GM23338 (cell line): Measurements from ENCODE around the gene DEFB127.

Experiments used
- EZH2 ChIP-seq: fragments of 200-600 bp; sonication (generic); IDR thresholded peaks from one replicate; pipeline ENCODE4 v1.8.0; 2017; ENCODE audit warnings: antibody characterized with exemption, mild to moderate bottlenecking, low read depth; ENCODE audit not compliant: unreplicated experiment
- TF ChIP-seq, protein P1 (sequence below), 2 experiments: fragments of 200-600 bp in 1 of 2; sonication (generic) in 1 of 2; conservative IDR thresholded peaks; 2 replicates each; pipeline versions ENCODE4 v1.5.1 to v1.6.1; 2016 to 2017; ENCODE audit warnings: antibody characterized with exemption in 2 of 2, low read depth in 2 of 2, mild to moderate bottlenecking in 2 of 2, moderate library complexity in 1 of 2
- TF ChIP-seq, protein P2 (sequence below): IDR thresholded peaks from one replicate; pipeline ENCODE4 v1.6.1; 2018; ENCODE audit warnings: antibody characterized with exemption; ENCODE audit not compliant: unreplicated experiment

- TF ChIP-seq, protein P1, sequence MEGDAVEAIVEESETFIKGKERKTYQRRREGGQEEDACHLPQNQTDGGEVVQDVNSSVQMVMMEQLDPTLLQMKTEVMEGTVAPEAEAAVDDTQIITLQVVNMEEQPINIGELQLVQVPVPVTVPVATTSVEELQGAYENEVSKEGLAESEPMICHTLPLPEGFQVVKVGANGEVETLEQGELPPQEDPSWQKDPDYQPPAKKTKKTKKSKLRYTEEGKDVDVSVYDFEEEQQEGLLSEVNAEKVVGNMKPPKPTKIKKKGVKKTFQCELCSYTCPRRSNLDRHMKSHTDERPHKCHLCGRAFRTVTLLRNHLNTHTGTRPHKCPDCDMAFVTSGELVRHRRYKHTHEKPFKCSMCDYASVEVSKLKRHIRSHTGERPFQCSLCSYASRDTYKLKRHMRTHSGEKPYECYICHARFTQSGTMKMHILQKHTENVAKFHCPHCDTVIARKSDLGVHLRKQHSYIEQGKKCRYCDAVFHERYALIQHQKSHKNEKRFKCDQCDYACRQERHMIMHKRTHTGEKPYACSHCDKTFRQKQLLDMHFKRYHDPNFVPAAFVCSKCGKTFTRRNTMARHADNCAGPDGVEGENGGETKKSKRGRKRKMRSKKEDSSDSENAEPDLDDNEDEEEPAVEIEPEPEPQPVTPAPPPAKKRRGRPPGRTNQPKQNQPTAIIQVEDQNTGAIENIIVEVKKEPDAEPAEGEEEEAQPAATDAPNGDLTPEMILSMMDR (conservative IDR thresholded peaks at IDR 0.05; ENCODE audit: low read depth in 2 of 2) = no peak
- TF ChIP-seq EZH2 = no peak
- TF ChIP-seq, protein P2, sequence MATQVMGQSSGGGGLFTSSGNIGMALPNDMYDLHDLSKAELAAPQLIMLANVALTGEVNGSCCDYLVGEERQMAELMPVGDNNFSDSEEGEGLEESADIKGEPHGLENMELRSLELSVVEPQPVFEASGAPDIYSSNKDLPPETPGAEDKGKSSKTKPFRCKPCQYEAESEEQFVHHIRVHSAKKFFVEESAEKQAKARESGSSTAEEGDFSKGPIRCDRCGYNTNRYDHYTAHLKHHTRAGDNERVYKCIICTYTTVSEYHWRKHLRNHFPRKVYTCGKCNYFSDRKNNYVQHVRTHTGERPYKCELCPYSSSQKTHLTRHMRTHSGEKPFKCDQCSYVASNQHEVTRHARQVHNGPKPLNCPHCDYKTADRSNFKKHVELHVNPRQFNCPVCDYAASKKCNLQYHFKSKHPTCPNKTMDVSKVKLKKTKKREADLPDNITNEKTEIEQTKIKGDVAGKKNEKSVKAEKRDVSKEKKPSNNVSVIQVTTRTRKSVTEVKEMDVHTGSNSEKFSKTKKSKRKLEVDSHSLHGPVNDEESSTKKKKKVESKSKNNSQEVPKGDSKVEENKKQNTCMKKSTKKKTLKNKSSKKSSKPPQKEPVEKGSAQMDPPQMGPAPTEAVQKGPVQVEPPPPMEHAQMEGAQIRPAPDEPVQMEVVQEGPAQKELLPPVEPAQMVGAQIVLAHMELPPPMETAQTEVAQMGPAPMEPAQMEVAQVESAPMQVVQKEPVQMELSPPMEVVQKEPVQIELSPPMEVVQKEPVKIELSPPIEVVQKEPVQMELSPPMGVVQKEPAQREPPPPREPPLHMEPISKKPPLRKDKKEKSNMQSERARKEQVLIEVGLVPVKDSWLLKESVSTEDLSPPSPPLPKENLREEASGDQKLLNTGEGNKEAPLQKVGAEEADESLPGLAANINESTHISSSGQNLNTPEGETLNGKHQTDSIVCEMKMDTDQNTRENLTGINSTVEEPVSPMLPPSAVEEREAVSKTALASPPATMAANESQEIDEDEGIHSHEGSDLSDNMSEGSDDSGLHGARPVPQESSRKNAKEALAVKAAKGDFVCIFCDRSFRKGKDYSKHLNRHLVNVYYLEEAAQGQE = no peak
Observed at GRCh38 chr20:142290-142689, 15.0 kb upstream of the DEFB127 start, which contains the start of gene DEFB126.
